Astrocyte (in vitro differentiated cells and primary cell): Measurements from ENCODE around the gene INTS6. TPM values are rescaled to one million over a fixed set of nuclear protein-coding genes. Genes with fewer than 3 reads are reported as not detected.
A peak's percentile ranks its signal among the peaks of the same experiment; 100 is the strongest.

ENCODE experiments used
- DNase-seq: peaks from one replicate; pipeline ENCODE4 v3.0.0-alpha.2; 2010; ENCODE audit warnings: low read depth
- FAIRE-seq: peaks from 2 replicates; lab custom pipeline; 2011; peaks lifted over from hg19 to GRCh38; lab: Jason Lieb, UNC
- H2AFZ ChIP-seq: 2 replicates; pipeline ENCODE4 v1.6.0; 2012; ENCODE audit warnings: low read depth, low read length, inconsistent platforms
- H3K27ac ChIP-seq: 2 replicates; pipeline ENCODE4 v1.5.1; 2011; ENCODE audit warnings: low read depth, low read length, inconsistent platforms
- H3K27me3 ChIP-seq: 2 replicates; pipeline ENCODE4 v1.6.0; 2011; ENCODE audit warnings: low read length, inconsistent platforms; ENCODE audit not compliant: insufficient read depth
- H3K36me3 ChIP-seq: 2 replicates; pipeline ENCODE4 v1.5.1; 2011; ENCODE audit warnings: low read length, inconsistent platforms; ENCODE audit not compliant: insufficient read depth
- H3K4me1 ChIP-seq: 2 replicates; pipeline ENCODE4 v1.5.1; 2011; ENCODE audit warnings: low read length, inconsistent platforms; ENCODE audit not compliant: insufficient read depth
- H3K4me2 ChIP-seq: 2 replicates; pipeline ENCODE4 v1.6.0; 2012; ENCODE audit warnings: low read length, inconsistent platforms
- H3K4me3 ChIP-seq: 2 replicates; pipeline ENCODE4 v1.5.1; 2011; ENCODE audit warnings: low read depth, mild to moderate bottlenecking, low read length, inconsistent platforms; ENCODE audit not compliant: insufficient read depth
- H3K79me2 ChIP-seq: 2 replicates; pipeline ENCODE4 v1.6.0; 2012; ENCODE audit warnings: mild to moderate bottlenecking, low read length, inconsistent platforms; ENCODE audit not compliant: insufficient read depth
- H3K9ac ChIP-seq: 2 replicates; pipeline ENCODE4 v1.6.0; 2012; ENCODE audit warnings: mild to moderate bottlenecking, low read length, inconsistent platforms
- H3K9me3 ChIP-seq: 2 replicates; pipeline ENCODE4 v1.5.1; 2012; ENCODE audit warnings: low read depth, mild to moderate bottlenecking, low read length, inconsistent platforms; ENCODE audit not compliant: insufficient read depth
- H4K20me1 ChIP-seq: 2 replicates; pipeline ENCODE4 v1.6.0; 2012; ENCODE audit warnings: low read length, inconsistent platforms; ENCODE audit not compliant: insufficient read depth
- H3K27ac Mint-ChIP-seq: one replicate; pipeline ENCODE4 v1.8.0; 2021; ENCODE audit warnings: mild to moderate bottlenecking, mixed read lengths; ENCODE audit not compliant: unreplicated experiment
- H3K27me3 Mint-ChIP-seq: one replicate; pipeline ENCODE4 v1.8.0; 2021; ENCODE audit warnings: low read depth, mixed read lengths; ENCODE audit not compliant: unreplicated experiment
- H3K36me3 Mint-ChIP-seq: one replicate; pipeline ENCODE4 v1.8.0; 2021; ENCODE audit warnings: low read depth, mixed read lengths; ENCODE audit not compliant: unreplicated experiment
- H3K4me1 Mint-ChIP-seq: one replicate; pipeline ENCODE4 v1.8.0; 2021; ENCODE audit warnings: low read depth, mixed read lengths; ENCODE audit not compliant: unreplicated experiment
- H3K4me3 Mint-ChIP-seq: one replicate; pipeline ENCODE4 v1.8.0; 2021; ENCODE audit warnings: mild to moderate bottlenecking, moderate library complexity, mixed read lengths; ENCODE audit not compliant: unreplicated experiment
- H3K9me3 Mint-ChIP-seq: one replicate; pipeline ENCODE4 v1.8.0; 2021; ENCODE audit warnings: mild to moderate bottlenecking, mixed read lengths; ENCODE audit not compliant: unreplicated experiment
- EZH2 ChIP-seq: IDR thresholded peaks from 2 replicates; pipeline ENCODE4 v1.6.1; 2012; ENCODE audit warnings: mild to moderate bottlenecking, low read length, inconsistent platforms; ENCODE audit not compliant: insufficient read depth
- total RNA-seq: library from RNA; stranded (reverse); gene quantifications from 2 replicates; pipeline ENCODE4 v1.2.1, GENCODE V29; 2021
- TF ChIP-seq, protein P1 (sequence below): IDR thresholded peaks from 2 replicates; pipeline ENCODE4 v1.5.1; 2011; ENCODE audit warnings: low read depth, mild to moderate bottlenecking, inconsistent platforms, low read length, moderate library complexity; ENCODE audit not compliant: insufficient read depth

Gene INTS6
- total RNA-seq, 1 donor from 2014 or later: 47.6 TPM

DNA sequence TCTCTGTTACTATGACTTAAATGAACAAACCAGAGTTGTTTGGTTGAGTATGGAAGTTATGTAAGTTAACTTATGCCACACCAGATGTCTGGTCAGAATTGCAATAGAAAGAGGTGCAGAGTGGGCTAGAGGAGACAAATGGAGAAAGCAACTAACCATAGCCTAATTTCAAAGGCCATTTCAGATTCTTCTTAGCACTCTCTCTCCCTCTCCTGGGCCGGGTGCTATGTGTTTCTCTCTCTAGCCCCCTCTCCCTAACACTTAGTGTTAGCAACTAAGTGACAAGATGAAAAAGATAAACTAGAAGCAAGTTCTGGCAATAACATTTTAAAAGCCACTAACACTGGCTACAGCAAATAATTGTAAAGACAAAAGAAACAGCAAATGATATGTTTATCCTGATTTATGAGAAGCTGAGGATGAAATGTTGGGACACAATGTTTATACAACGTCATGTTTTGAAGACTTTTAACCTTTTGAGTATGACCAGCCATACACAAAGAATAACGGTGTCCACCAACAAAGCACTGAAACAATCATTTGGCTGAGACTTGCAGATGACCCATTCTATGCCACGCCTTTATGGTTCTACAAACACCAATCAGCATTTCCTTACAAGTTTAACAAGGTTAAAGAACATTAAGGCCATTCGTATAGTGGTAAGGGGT lies 94.8 kb downstream of the INTS6 start:
- Histone ChIP-seq H3K9me3 (no peaks in the 10 kb centered on the region), H3K4me1 (no peaks in the 10 kb centered on the region), H3K27ac (no peak overlapping the region), H3K36me3 (peaks cover 10% of the 10 kb centered on the region), H3K4me3 (no peak overlapping the region), H3K9ac (no peak overlapping the region), H2AFZ (no peak overlapping the region), H3K27me3 (no peaks in the 10 kb centered on the region), H4K20me1 (no peaks in the 10 kb centered on the region), H3K4me2 (no peak overlapping the region), H3K79me2 (no peaks in the 10 kb centered on the region)
- no peaks in the 10 kb centered on the region for H3K27me3 Mint-ChIP-seq
- no peak for DNase-seq
- TF ChIP-seq EZH2: no peak
- TF ChIP-seq, protein P1, sequence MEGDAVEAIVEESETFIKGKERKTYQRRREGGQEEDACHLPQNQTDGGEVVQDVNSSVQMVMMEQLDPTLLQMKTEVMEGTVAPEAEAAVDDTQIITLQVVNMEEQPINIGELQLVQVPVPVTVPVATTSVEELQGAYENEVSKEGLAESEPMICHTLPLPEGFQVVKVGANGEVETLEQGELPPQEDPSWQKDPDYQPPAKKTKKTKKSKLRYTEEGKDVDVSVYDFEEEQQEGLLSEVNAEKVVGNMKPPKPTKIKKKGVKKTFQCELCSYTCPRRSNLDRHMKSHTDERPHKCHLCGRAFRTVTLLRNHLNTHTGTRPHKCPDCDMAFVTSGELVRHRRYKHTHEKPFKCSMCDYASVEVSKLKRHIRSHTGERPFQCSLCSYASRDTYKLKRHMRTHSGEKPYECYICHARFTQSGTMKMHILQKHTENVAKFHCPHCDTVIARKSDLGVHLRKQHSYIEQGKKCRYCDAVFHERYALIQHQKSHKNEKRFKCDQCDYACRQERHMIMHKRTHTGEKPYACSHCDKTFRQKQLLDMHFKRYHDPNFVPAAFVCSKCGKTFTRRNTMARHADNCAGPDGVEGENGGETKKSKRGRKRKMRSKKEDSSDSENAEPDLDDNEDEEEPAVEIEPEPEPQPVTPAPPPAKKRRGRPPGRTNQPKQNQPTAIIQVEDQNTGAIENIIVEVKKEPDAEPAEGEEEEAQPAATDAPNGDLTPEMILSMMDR: no peak
- H3K9me3 Mint-ChIP-seq: no peaks in the 10 kb centered on the region
- H3K27ac Mint-ChIP-seq: no peak overlapping the region
- peaks cover 20% of the 10 kb centered on the region for H3K36me3 Mint-ChIP-seq
- peak; percentile 62 for FAIRE-seq
- peaks cover 25% of the 10 kb centered on the region for H3K4me1 Mint-ChIP-seq
- H3K4me3 Mint-ChIP-seq: no peak overlapping the region

DNA sequence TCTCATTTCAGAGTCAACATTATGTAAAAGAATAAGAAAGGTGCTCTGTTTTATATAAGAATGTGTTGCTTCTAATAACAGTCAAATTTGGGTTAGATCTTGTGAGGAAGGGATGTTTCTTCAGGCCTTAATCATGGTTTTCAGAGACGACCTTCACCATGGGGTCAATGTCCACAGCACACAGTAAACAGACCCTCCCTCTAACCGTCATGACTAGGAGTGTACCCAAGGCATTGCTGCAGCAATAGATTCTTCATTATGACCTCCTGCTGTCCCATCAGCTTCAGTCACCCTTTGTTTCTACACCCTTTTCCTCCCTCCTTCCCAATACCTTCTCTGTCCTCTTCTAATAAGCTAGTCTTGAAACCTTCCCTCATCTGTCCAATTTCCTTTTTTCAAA lies 97.6 kb downstream of the INTS6 start:
- Histone ChIP-seq H2AFZ (no peak overlapping the region), H3K79me2 (no peaks in the 10 kb centered on the region), H3K9ac (no peak overlapping the region), H4K20me1 (no peaks in the 10 kb centered on the region), H3K9me3 (no peaks in the 10 kb centered on the region), H3K27ac (no peak overlapping the region), H3K4me3 (no peak overlapping the region), H3K36me3 (peaks cover 8% of the 10 kb centered on the region), H3K4me1 (no peaks in the 10 kb centered on the region), H3K4me2 (no peak overlapping the region), H3K27me3 (no peaks in the 10 kb centered on the region)
- DNase-seq (no peak), FAIRE-seq (no peak)
- TF ChIP-seq EZH2: no peak
- TF ChIP-seq, protein P1: no peak
- Mint-ChIP-seq H3K36me3 (peaks cover 7% of the 10 kb centered on the region), H3K4me3 (no peak overlapping the region), H3K4me1 (peaks cover 7% of the 10 kb centered on the region), H3K27me3 (no peaks in the 10 kb centered on the region), H3K27ac (no peak overlapping the region), H3K9me3 (no peaks in the 10 kb centered on the region)

- Histone ChIP-seq H3K4me2 (no peak overlapping the region), H3K27me3 (no peaks in the 10 kb centered on the region), H3K4me3 (no peak overlapping the region), H3K79me2 (no peaks in the 10 kb centered on the region), H3K27ac (no peak overlapping the region), H4K20me1 (no peaks in the 10 kb centered on the region), H3K4me1 (no peaks in the 10 kb centered on the region), H2AFZ (no peak overlapping the region), H3K9me3 (no peaks in the 10 kb centered on the region), H3K36me3 (no peaks in the 10 kb centered on the region), H3K9ac (no peak overlapping the region)
- FAIRE-seq (no peak), DNase-seq (no peak)
- Mint-ChIP-seq H3K9me3 (no peaks in the 10 kb centered on the region), H3K4me1 (no peaks in the 10 kb centered on the region), H3K27ac (no peak overlapping the region), H3K4me3 (no peak overlapping the region), H3K27me3 (no peaks in the 10 kb centered on the region), H3K36me3 (peaks cover 11% of the 10 kb centered on the region)
- no peak for TF ChIP-seq EZH2
- TF ChIP-seq, protein P1: no peak
These were observed 103.8 kb downstream of the INTS6 start for GRCh38 chr13:51349016-51349415.
